SK-N-SH (cell line): ENCODE results near the gene SRP19. TPM values are rescaled to one million over a fixed set of nuclear protein-coding genes. Genes with fewer than 3 reads are reported as not detected.

Experiments
- CTCF ChIA-PET: fragments of 300-600, 350-600 bp; formaldehyde crosslinking; extraction: SDS; loops from one replicate; lab custom pipeline; 2021; lab: Yijun Ruan, JAX
- POLR2A ChIA-PET: fragments of 350-600 bp; sonication (Branson Sonifier 250); formaldehyde crosslinking; extraction: SDS; loops from one replicate; lab custom pipeline; 2020; ENCODE audit warnings: antibody characterized with exemption, inconsistent platforms; lab: Yijun Ruan, JAX
- DNase-seq: peaks from one replicate; pipeline ENCODE4 v3.0.0; 2012
- H2AFZ ChIP-seq: fragments of 200-600 bp; sonication (generic); 2 replicates; pipeline ENCODE4 v1.8.1; 2016; ENCODE audit warnings: antibody characterized with exemption, mild to moderate bottlenecking, low read depth
- H3F3A ChIP-seq: fragments of 200-600 bp; sonication (generic); replicated peaks from 2 replicates; pipeline ENCODE3; 2016; ENCODE audit warnings: antibody characterized with exemption, mild to moderate bottlenecking; ENCODE audit not compliant: insufficient read depth
- H3K27ac ChIP-seq, 2 experiments: fragments of 200-500 bp in 1 of 2; fragments of 200-600 bp in 1 of 2; sonication (Bioruptor generic) in 1 of 2; sonication (generic), shearing (Covaris generic) in 1 of 2; 2 replicates each; pipeline versions ENCODE4 v1.5.1 to v1.6.1; 2014 to 2016; ENCODE audit warnings: low read depth in 2 of 2, inconsistent platforms in 1 of 2, low read length in 1 of 2, mild to moderate bottlenecking in 1 of 2, mixed read lengths in 1 of 2
- H3K27me3 ChIP-seq: fragments of 200-600 bp; sonication (generic), shearing (Covaris generic); 2 replicates; pipeline ENCODE4 v1.6.1; 2016; ENCODE audit warnings: mixed run types; ENCODE audit not compliant: insufficient read depth
- H3K36me3 ChIP-seq, 2 experiments: fragments of 200-500 bp in 1 of 2; fragments of 200-600 bp in 1 of 2; sonication (Bioruptor generic) in 1 of 2; sonication (generic) in 1 of 2; replicated peaks in 1 of 2; 2 replicates each; pipeline versions ENCODE3 to v1.5.1; 2014 to 2016; ENCODE audit warnings: low read length in 1 of 2, mild to moderate bottlenecking in 1 of 2; ENCODE audit not compliant: insufficient read depth in 2 of 2, control insufficient read depth in 1 of 2
- H3K4me1 ChIP-seq, 2 experiments: fragments of 200-500 bp in 1 of 2; fragments of 200-600 bp in 1 of 2; sonication (Bioruptor generic) in 1 of 2; sonication (generic), shearing (Covaris generic) in 1 of 2; 2 replicates each; pipeline versions ENCODE4 v1.5.1 to v1.6.1; 2014 to 2016; ENCODE audit warnings: low read depth in 1 of 2, low read length in 1 of 2, mixed run types in 1 of 2; ENCODE audit not compliant: insufficient read depth in 2 of 2, control insufficient read depth in 1 of 2
- H3K4me2 ChIP-seq: fragments of 200-600 bp; sonication (generic), shearing (Covaris generic); 2 replicates; pipeline ENCODE4 v1.6.1; 2017; ENCODE audit warnings: mixed run types
- H3K4me3 ChIP-seq, 2 experiments: fragments of 200-500 bp in 1 of 2; fragments of 200-600 bp in 1 of 2; sonication (Bioruptor generic) in 1 of 2; sonication (generic), shearing (Covaris generic) in 1 of 2; 2 replicates each; pipeline versions ENCODE4 v1.5.1 to v1.8.1; 2014 to 2016; ENCODE audit warnings: low read depth in 2 of 2, inconsistent platforms in 1 of 2, low read length in 1 of 2, mild to moderate bottlenecking in 1 of 2, mixed read lengths in 1 of 2, moderate library complexity in 1 of 2
- H3K79me2 ChIP-seq: fragments of 200-600 bp; sonication (generic); 2 replicates; pipeline ENCODE4 v1.8.1; 2017; ENCODE audit warnings: mild to moderate bottlenecking; ENCODE audit not compliant: insufficient read depth
- H3K9ac ChIP-seq: fragments of 200-600 bp; sonication (generic); 2 replicates; pipeline ENCODE4 v1.6.1; 2017; ENCODE audit warnings: mixed run types
- H3K9me2 ChIP-seq: fragments of 200-600 bp; sonication (generic); 2 replicates; pipeline ENCODE4 v1.6.1; 2017; ENCODE audit warnings: mixed run types
- H3K9me3 ChIP-seq: fragments of 200-600 bp; sonication (generic); 2 replicates; pipeline ENCODE4 v1.6.1; 2017; ENCODE audit warnings: mixed run types, mild to moderate bottlenecking, moderate library complexity
- H4K20me1 ChIP-seq: fragments of 200-600 bp; sonication (generic); 2 replicates; pipeline ENCODE4 v1.6.1; 2017; ENCODE audit warnings: mild to moderate bottlenecking, mixed run types; ENCODE audit not compliant: insufficient read depth
- ELF1 ChIP-seq: IDR thresholded peaks from 2 replicates; pipeline ENCODE4 v1.4.0; 2012
- EP300 ChIP-seq, 2 experiments: IDR thresholded peaks; 2 replicates each; pipeline versions ENCODE4 v1.4.0 to v1.6.1; 2012; ENCODE audit warnings: borderline replicate concordance in 1 of 2, low read depth in 1 of 2, low read length in 1 of 2
- FOSL2 ChIP-seq: IDR thresholded peaks from 2 replicates; pipeline ENCODE4 v1.4.0; 2012; ENCODE audit warnings: low read depth, mild to moderate bottlenecking, moderate library complexity, borderline replicate concordance
- FOXJ3 ChIP-seq: sonication (generic); formaldehyde crosslinking; IDR thresholded peaks from 2 replicates; pipeline ENCODE4 v1.5.1; 2020; ENCODE audit warnings: mild to moderate bottlenecking, missing genetic modification reagents
- FOXM1 ChIP-seq: IDR thresholded peaks from 2 replicates; pipeline ENCODE4 v1.4.0; 2012; ENCODE audit warnings: low read depth, mild to moderate bottlenecking
- GABPA ChIP-seq: IDR thresholded peaks from 2 replicates; pipeline ENCODE4 v1.4.0; 2012; ENCODE audit warnings: low read depth, mild to moderate bottlenecking
- GATA2 ChIP-seq: sonication (generic); formaldehyde crosslinking; IDR thresholded peaks from 2 replicates; pipeline ENCODE4 v1.5.0; 2020; ENCODE audit warnings: mild to moderate bottlenecking, missing genetic modification reagents
- IRF3 ChIP-seq: fragments of 150-350 bp; IDR thresholded peaks from 2 replicates; pipeline ENCODE4 v1.6.1; 2016; ENCODE audit warnings: mild to moderate bottlenecking, low read depth, low read length
- MAX ChIP-seq: IDR thresholded peaks from 2 replicates; pipeline ENCODE4 v1.4.0; 2012; ENCODE audit warnings: low read depth
- MXI1 ChIP-seq: IDR thresholded peaks from 2 replicates; pipeline ENCODE4 v1.6.1; 2012; ENCODE audit warnings: mild to moderate bottlenecking, low read depth, low read length, improper control_type of control experiment
- PBX3 ChIP-seq: IDR thresholded peaks from 2 replicates; pipeline ENCODE4; 2012
- RAD21 ChIP-seq: IDR thresholded peaks from 2 replicates; pipeline ENCODE4 v1.6.1; 2012; ENCODE audit warnings: mild to moderate bottlenecking, low read length
- REST ChIP-seq: IDR thresholded peaks from 2 replicates; pipeline ENCODE4 v1.6.1; 2012; ENCODE audit warnings: mild to moderate bottlenecking, low read depth, low read length, moderate library complexity
- RFX5 ChIP-seq: IDR thresholded peaks from 2 replicates; pipeline ENCODE4 v1.6.1; 2012; ENCODE audit warnings: mild to moderate bottlenecking, improper control_type of control experiment, low read length
- SIN3A ChIP-seq: IDR thresholded peaks from 2 replicates; pipeline ENCODE4 v1.6.1; 2012; ENCODE audit warnings: low read depth, mild to moderate bottlenecking, low read length, moderate library complexity, borderline replicate concordance
- SMC3 ChIP-seq: IDR thresholded peaks from 2 replicates; pipeline ENCODE4 v1.6.1; 2012; ENCODE audit warnings: low read depth, low read length, improper control_type of control experiment
- TEAD4 ChIP-seq: IDR thresholded peaks from 2 replicates; pipeline ENCODE4 v1.4.0; 2012; ENCODE audit warnings: mild to moderate bottlenecking, borderline replicate concordance; ENCODE audit not compliant: insufficient read depth
- USF1 ChIP-seq: IDR thresholded peaks from 2 replicates; pipeline ENCODE4 v1.4.0; 2012; ENCODE audit warnings: low read depth, borderline replicate concordance
- USF2 ChIP-seq: fragments of 150-350 bp; IDR thresholded peaks from 2 replicates; pipeline ENCODE4 v1.6.1; 2017; ENCODE audit warnings: antibody characterized with exemption, low read length, low read depth, borderline replicate concordance
- WGBS: methylation state at CpG from one replicate; pipeline ENCODE4 v1.1.6; 2017; ENCODE audit warnings: low lambda C conversion rate; 5-methylcytosine and 5-hydroxymethylcytosine counted together
- polyA plus RNA-seq, 3 experiments: library from polyadenylated mRNA; depleted of rRNA; stranded (reverse); fragments of >200 nt; gene quantifications; 2 replicates each; pipeline ENCODE4 v1.2.3, GENCODE V29; 2012

The SRP19 gene
- polyA plus RNA-seq, 1 of the 3 experiments (the other 2 are of a cell fraction), result 46.4 TPM

- no peak for DNase-seq
- TF ChIP-seq FOSL2 (0 out of 2 replicates have a peak, but pooled peaks have one; percentile 10), ELF1 (no peak)
- Histone ChIP-seq H3K27me3 (no peaks in the 10 kb centered on the region), H3K27ac (peak overlapping the region in 1 of 2 experiments; percentile 5; a peak in 1 of 4 replicates), H3K9me3 (no peaks in the 10 kb centered on the region), H3K9me2 (no peaks in the 10 kb centered on the region), H3K9ac (no peak overlapping the region), H3K4me3 (no peak overlapping the region), H3K4me1 (no peaks in the 10 kb centered on the region; a peak in 1 of 4 replicates), H3F3A (peaks cover 11% of the 10 kb centered on the region), H2AFZ (no peak overlapping the region), H3K36me3 (peaks cover 52 to 73% of the 10 kb centered on the region in 2 experiments), H3K4me2 (no peak overlapping the region), H3K79me2 (peaks cover 31% of the 10 kb centered on the region), H4K20me1 (peaks cover 7% of the 10 kb centered on the region)
- CTCF ChIA-PET, result no interaction called here
- WGBS, result 82% methylated on average over 4 of the region's 4 CpGs
- POLR2A ChIA-PET, result no interaction called here
Measured at GRCh38 chr5:112878760-112879159, 17.7 kb downstream of the SRP19 start.

- Histone ChIP-seq H3K27me3 (no peaks in the 10 kb centered on the region), H3K27ac (no peak overlapping the region), H3K9me2 (no peaks in the 10 kb centered on the region), H3K4me3 (no peak overlapping the region), H3K79me2 (peaks cover 25% of the 10 kb centered on the region), H3K9ac (no peak overlapping the region), H3K9me3 (no peaks in the 10 kb centered on the region), H3F3A (peaks cover 11% of the 10 kb centered on the region), H3K4me2 (no peak overlapping the region), H3K4me1 (no peaks in the 10 kb centered on the region; a peak in 1 of 4 replicates), H2AFZ (no peak overlapping the region), H3K36me3 (peaks cover 67 to 76% of the 10 kb centered on the region in 2 experiments), H4K20me1 (peaks cover 9% of the 10 kb centered on the region)
- 100% methylated on average over 1 of the region's 2 CpGs for WGBS
- CTCF ChIA-PET, result interaction anchor here (0.5 kb wide), 1 partner anchor 188 kb away, joined by 3 read pairs; no protein-coding TSS in a partner anchor
- DNase-seq, result no peak
- POLR2A ChIA-PET, result no interaction called here
- no peak for TF ChIP-seq MAX
- TF ChIP-seq SIN3A, result no peak
- no peak for TF ChIP-seq TEAD4
- TF ChIP-seq USF1, result no peak
- no peak for TF ChIP-seq FOXM1
- TF ChIP-seq FOXJ3, result no peak
- TF ChIP-seq REST, result no peak
- no peak for TF ChIP-seq SMC3
- TF ChIP-seq RFX5, result no peak
- no peak for TF ChIP-seq EP300 (IDR thresholded peaks at IDR 0.05; ENCODE audit: borderline replicate concordance in 1 of 2, low read depth in 1 of 2, low read length in 1 of 2)
- TF ChIP-seq RAD21, result no peak
- TF ChIP-seq USF2, result no peak
- no peak for TF ChIP-seq ELF1
- TF ChIP-seq PBX3, result no peak
- TF ChIP-seq IRF3, result no peak
- no peak for TF ChIP-seq GATA2
- TF ChIP-seq MXI1, result no peak
- TF ChIP-seq GABPA, result no peak
Measured at GRCh38 chr5:112880219-112880964, 19.3 kb downstream of the SRP19 start.
